SK-N-MC (cell line): Measurements from ENCODE around the gene KCNG2.

Experiments used
- EZH2 ChIP-seq: fragments of 200-600 bp; sonication (generic); IDR thresholded peaks from one replicate; pipeline ENCODE4 v1.6.1; 2017; ENCODE audit warnings: antibody characterized with exemption
- POLR2AphosphoS5 ChIP-seq: IDR thresholded peaks from 2 replicates; pipeline ENCODE4 v1.6.1; 2012; ENCODE audit warnings: mild to moderate bottlenecking, low read depth, low read length, borderline replicate concordance

- TF ChIP-seq POLR2AphosphoS5: no peak
- no peak for TF ChIP-seq EZH2
These were observed 10.2 kb upstream of the KCNG2 start for GRCh38 chr18:79787527-79787864.
